ENCODE measurements around the gene ARHGAP6.

DNA sequence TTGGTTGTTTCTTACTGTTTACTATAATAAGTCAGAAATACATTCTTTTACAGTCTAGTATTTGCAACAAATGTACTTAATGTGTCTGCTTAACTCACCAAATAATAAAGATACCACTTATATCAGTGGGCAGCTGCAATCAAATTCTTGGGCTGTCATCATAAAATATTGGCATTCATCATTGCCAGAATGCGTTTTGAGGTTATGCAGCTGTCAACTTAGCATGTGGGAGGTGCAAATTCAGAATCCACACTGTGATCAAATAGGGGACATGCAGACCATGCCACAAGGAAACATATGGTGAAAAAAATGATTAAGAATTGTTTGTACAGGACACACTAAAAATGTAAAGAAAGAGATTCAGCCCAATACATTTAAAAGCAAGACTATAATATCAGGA, 468.0 kb downstream of the ARHGAP6 start:
- TF ChIP-seq CTCF (IDR thresholded peaks at IDR 0.05) (no peak), POLR2A (IDR thresholded peaks at IDR 0.05) (no peak)
